SU-DHL-6 (cell line): ENCODE measurements around the gene DNAJB2.

Experiments
- H2AFZ ChIP-seq: fragments of 200-600 bp; sonication (generic); 2 replicates; pipeline ENCODE4 v1.6.1; 2014; ENCODE audit warnings: low read depth, mild to moderate bottlenecking, moderate library complexity, mixed read lengths, antibody characterized with exemption, low read length; ENCODE audit not compliant: severe bottlenecking
- H3F3A ChIP-seq: fragments of 200-600 bp; shearing (Covaris generic); 2 replicates; pipeline ENCODE4 v1.6.0; 2016; ENCODE audit warnings: antibody characterized with exemption, mild to moderate bottlenecking; ENCODE audit not compliant: insufficient read depth
- H3K27ac ChIP-seq: fragments of 200-600 bp; sonication (generic); 2 replicates; pipeline ENCODE4 v1.5.1; 2016; ENCODE audit warnings: low read depth, mild to moderate bottlenecking, low read length, moderate library complexity, mixed read lengths
- H3K27me3 ChIP-seq: fragments of 200-600 bp; sonication (generic), shearing (Covaris generic); 2 replicates; pipeline ENCODE4 v1.6.0; 2014; ENCODE audit warnings: mild to moderate bottlenecking, low read length
- H3K36me3 ChIP-seq: fragments of 200-600 bp; sonication (generic); 2 replicates; pipeline ENCODE4 v1.6.1; 2014; ENCODE audit warnings: mild to moderate bottlenecking, low read length, mixed read lengths
- H3K4me2 ChIP-seq: fragments of 300-600, 200-600 bp; shearing (Covaris generic), sonication (generic); 2 replicates; pipeline ENCODE4 v1.6.0; 2014; ENCODE audit warnings: low read length, low read depth, mild to moderate bottlenecking; ENCODE audit not compliant: poor library complexity, severe bottlenecking
- H3K4me3 ChIP-seq: fragments of 200-600 bp; sonication (generic); 2 replicates; pipeline ENCODE4 v1.5.1; 2014; ENCODE audit warnings: antibody characterized with exemption, low read length, mild to moderate bottlenecking, mixed read lengths; ENCODE audit not compliant: insufficient read depth, poor library complexity, severe bottlenecking
- H3K79me2 ChIP-seq: fragments of 200-600 bp; sonication (generic); 2 replicates; pipeline ENCODE4 v1.6.1; 2014; ENCODE audit warnings: mild to moderate bottlenecking, low read length, moderate library complexity; ENCODE audit not compliant: insufficient read depth
- H3K9ac ChIP-seq: fragments of 200-600 bp; sonication (generic); 2 replicates; pipeline ENCODE4 v1.7.0; 2014; ENCODE audit warnings: mild to moderate bottlenecking, low read length
- H3K9me2 ChIP-seq: fragments of 200-600 bp; sonication (generic); replicated peaks from 2 replicates; pipeline ENCODE4 v1.6.1; 2014; ENCODE audit warnings: low read length; ENCODE audit not compliant: insufficient read depth
- H3K9me3 ChIP-seq: fragments of 200-600 bp; sonication (generic); 2 replicates; pipeline ENCODE4 v1.6.1; 2014; ENCODE audit warnings: low read length, mixed read lengths; ENCODE audit not compliant: insufficient read depth
- H4K20me1 ChIP-seq: fragments of 200-600 bp; sonication (generic); 2 replicates; pipeline ENCODE4 v1.6.1; 2014; ENCODE audit warnings: low read depth, mild to moderate bottlenecking, antibody characterized with exemption, low read length, moderate library complexity, mixed read lengths
- CTCF ChIP-seq: fragments of 200-600 bp; sonication (generic); IDR thresholded peaks from one replicate; pipeline ENCODE4 v1.5.1; 2017; ENCODE audit warnings: antibody characterized with exemption, mild to moderate bottlenecking, low read length, moderate library complexity; ENCODE audit not compliant: insufficient read depth, poor library complexity, severe bottlenecking
- EZH2phosphoT487 ChIP-seq: fragments of 200-600 bp; sonication (generic), shearing (Covaris generic); conservative IDR thresholded peaks from 2 replicates; pipeline ENCODE4 v1.6.1; 2018; ENCODE audit warnings: mild to moderate bottlenecking, antibody characterized with exemption, low read length, moderate library complexity, mixed read lengths

DNAJB2 gene

DNA sequence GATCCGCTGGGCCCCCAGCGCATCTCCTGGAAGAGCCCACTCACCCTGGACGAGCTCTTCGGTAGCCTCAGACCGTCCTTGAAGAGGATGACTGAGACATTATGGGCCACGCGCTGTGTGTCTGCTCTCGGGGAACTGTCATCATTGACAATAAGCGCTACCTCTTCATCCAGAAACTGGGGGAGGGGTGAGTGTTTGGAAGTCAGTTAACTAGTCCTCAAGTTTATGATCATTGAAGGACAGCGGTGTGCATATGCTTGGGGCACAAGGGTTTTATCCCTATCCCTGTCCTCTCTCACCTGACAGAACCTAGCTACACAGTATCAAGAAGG, 33.3 kb upstream of the DNAJB2 start:
- H3K79me2 ChIP-seq: peaks cover 3% of the 10 kb centered on the region; the same call in 1 of the 2 replicates
- no peaks in the 10 kb centered on the region for H3K9me3 ChIP-seq
- no peaks in the 10 kb centered on the region for H3K9me2 ChIP-seq
- H3K27ac ChIP-seq: peak overlapping the region; percentile 38; the same call in 1 of the 2 replicates
- H4K20me1 ChIP-seq: no peaks in the 10 kb centered on the region
- no peaks in the 10 kb centered on the region for H3K36me3 ChIP-seq
- TF ChIP-seq EZH2phosphoT487: no peak
- TF ChIP-seq CTCF: no peak
- H3K9ac ChIP-seq: peak overlapping the region; percentile 85
- peak overlapping the region; percentile 93 for H2AFZ ChIP-seq
- H3F3A ChIP-seq: peaks cover 3% of the 10 kb centered on the region; the same call in 1 of the 2 replicates
- peak overlapping the region; percentile 79 for H3K4me3 ChIP-seq
- H3K27me3 ChIP-seq: no peaks in the 10 kb centered on the region
- peak overlapping the region; percentile 72 for H3K4me2 ChIP-seq

GRCh38 chr2:219246559-219246958, 32.6 kb upstream of the DNAJB2 start:
- Histone ChIP-seq H3K9me3 (no peaks in the 10 kb centered on the region), H3K4me3 (no peak overlapping the region), H3K36me3 (no peaks in the 10 kb centered on the region), H3K27ac (no peak overlapping the region), H3F3A (peaks cover 3% of the 10 kb centered on the region; the same call in 1 of the 2 replicates), H3K79me2 (peaks cover 3% of the 10 kb centered on the region; the same call in 1 of the 2 replicates), H4K20me1 (no peaks in the 10 kb centered on the region), H3K4me2 (peak overlapping the region; percentile 72), H3K27me3 (no peaks in the 10 kb centered on the region), H3K9ac (no peak overlapping the region), H3K9me2 (no peaks in the 10 kb centered on the region), H2AFZ (no peak overlapping the region)
- no peak for TF ChIP-seq CTCF
- TF ChIP-seq EZH2phosphoT487: no peak

- no peak overlapping the region for H3K9ac ChIP-seq
- H3K9me3 ChIP-seq: no peaks in the 10 kb centered on the region
- no peaks in the 10 kb centered on the region for H3K9me2 ChIP-seq
- H3K27ac ChIP-seq: peak overlapping the region; percentile 32; the same call in 1 of the 2 replicates
- H3K36me3 ChIP-seq: no peaks in the 10 kb centered on the region
- H3F3A ChIP-seq: peaks cover 3% of the 10 kb centered on the region; the same call in 1 of the 2 replicates
- H4K20me1 ChIP-seq: no peaks in the 10 kb centered on the region
- H2AFZ ChIP-seq: no peak overlapping the region
- peaks cover 15% of the 10 kb centered on the region; the same call in 1 of the 2 replicates for H3K79me2 ChIP-seq
- H3K27me3 ChIP-seq: no peaks in the 10 kb centered on the region
- no peak overlapping the region for H3K4me3 ChIP-seq
- no peak overlapping the region for H3K4me2 ChIP-seq
- no peak for TF ChIP-seq CTCF
- TF ChIP-seq EZH2phosphoT487: no peak
Measured at GRCh38 chr2:219247678-219248642, 31.2 kb upstream of the DNAJB2 start.
